Liver (tissue), 3 donors: ENCODE measurements around the gene NDUFA11.

Source experiments
- FOXA1 ChIP-seq: IDR thresholded peaks from 2 replicates; pipeline ENCODE4 v1.6.1; 2016; ENCODE audit warnings: antibody characterized with exemption
- GABPA ChIP-seq, 2 donors: IDR thresholded peaks in 1 of 2; conservative IDR thresholded peaks in 1 of 2; 2 replicates each; pipeline ENCODE4 v1.6.1; 2016; ENCODE audit warnings: antibody characterized with exemption in 2 of 2, mild to moderate bottlenecking in 1 of 2, moderate library complexity in 1 of 2
- JUND ChIP-seq, 2 donors: IDR thresholded peaks; 2 replicates each; pipeline ENCODE4 v1.6.1; 2016; ENCODE audit warnings: antibody characterized with exemption in 2 of 2
- RAD21 ChIP-seq, 2 donors: IDR thresholded peaks; 2 replicates each; pipeline ENCODE4 v1.6.1; 2016; ENCODE audit warnings: antibody characterized with exemption in 2 of 2, mild to moderate bottlenecking in 2 of 2
- SP1 ChIP-seq: IDR thresholded peaks from 2 replicates; pipeline ENCODE4 v1.6.1; 2018; ENCODE audit warnings: antibody characterized with exemption, mild to moderate bottlenecking
- TAF1 ChIP-seq: conservative IDR thresholded peaks from 2 replicates; pipeline ENCODE4 v1.6.1; 2016; ENCODE audit warnings: antibody characterized with exemption, mild to moderate bottlenecking
- TF ChIP-seq, protein P1 (sequence below): fragments of 150-350 bp; IDR thresholded peaks from 2 replicates; pipeline ENCODE4 v1.5.1; 2017; ENCODE audit warnings: improper control_type of control experiment, low read depth, low read length; ENCODE audit not compliant: missing input control
- TF ChIP-seq, protein P2 (sequence below): IDR thresholded peaks from 2 replicates; pipeline ENCODE4 v1.6.1; 2016; ENCODE audit warnings: antibody characterized with exemption, mild to moderate bottlenecking
- TF ChIP-seq, protein P3 (sequence below): IDR thresholded peaks from 2 replicates; pipeline ENCODE4 v1.6.1; 2016; ENCODE audit warnings: antibody characterized with exemption
- TF ChIP-seq, protein P4 (sequence below): IDR thresholded peaks from 2 replicates; pipeline ENCODE4 v1.6.1; 2016; ENCODE audit warnings: antibody characterized with exemption
- TF ChIP-seq, protein P5 (sequence below): IDR thresholded peaks from 2 replicates; pipeline ENCODE4 v1.6.1; 2016; ENCODE audit warnings: antibody characterized with exemption
- donor health status: healthy.
- donor health status: healthy.

DNA sequence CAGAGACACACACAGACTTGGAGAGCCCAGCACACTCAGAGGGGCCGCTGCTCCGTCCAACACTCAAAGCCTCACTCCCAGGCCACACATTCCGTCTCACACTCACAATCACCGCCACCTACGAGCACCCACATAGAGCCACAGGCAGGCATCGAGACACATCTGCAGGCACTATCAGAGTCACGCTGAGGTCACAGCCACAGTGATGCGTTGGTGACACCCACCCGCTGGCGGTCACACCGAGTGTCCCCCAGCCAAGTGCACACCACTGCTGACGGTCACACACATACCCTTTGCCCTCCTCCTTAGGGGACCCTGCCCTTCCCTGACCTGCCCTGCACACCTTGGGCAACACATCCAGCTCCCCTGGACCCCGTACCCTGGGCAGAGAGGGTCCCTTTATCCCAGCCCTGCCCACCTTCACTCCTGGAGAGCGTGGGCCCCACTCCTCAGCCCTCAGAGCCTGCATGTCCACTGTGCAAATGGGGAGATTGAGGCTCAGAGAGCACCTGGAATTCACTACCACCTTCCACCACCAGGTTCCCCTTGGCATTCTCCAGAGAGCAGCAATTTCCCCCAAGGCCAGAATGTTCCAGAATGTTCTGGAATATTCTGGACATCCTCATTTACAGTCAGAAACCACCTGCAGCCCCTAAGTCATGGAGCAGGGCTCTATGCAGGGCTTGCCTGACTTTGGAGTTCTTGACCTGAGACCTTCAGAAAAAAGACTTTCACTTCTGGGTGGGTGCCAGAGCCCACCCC, 38.7 kb downstream of the NDUFA11 start:
- TF ChIP-seq, protein P1, sequence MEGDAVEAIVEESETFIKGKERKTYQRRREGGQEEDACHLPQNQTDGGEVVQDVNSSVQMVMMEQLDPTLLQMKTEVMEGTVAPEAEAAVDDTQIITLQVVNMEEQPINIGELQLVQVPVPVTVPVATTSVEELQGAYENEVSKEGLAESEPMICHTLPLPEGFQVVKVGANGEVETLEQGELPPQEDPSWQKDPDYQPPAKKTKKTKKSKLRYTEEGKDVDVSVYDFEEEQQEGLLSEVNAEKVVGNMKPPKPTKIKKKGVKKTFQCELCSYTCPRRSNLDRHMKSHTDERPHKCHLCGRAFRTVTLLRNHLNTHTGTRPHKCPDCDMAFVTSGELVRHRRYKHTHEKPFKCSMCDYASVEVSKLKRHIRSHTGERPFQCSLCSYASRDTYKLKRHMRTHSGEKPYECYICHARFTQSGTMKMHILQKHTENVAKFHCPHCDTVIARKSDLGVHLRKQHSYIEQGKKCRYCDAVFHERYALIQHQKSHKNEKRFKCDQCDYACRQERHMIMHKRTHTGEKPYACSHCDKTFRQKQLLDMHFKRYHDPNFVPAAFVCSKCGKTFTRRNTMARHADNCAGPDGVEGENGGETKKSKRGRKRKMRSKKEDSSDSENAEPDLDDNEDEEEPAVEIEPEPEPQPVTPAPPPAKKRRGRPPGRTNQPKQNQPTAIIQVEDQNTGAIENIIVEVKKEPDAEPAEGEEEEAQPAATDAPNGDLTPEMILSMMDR: no peak
- TF ChIP-seq JUND (IDR thresholded peaks at IDR 0.05) (no peak), GABPA (IDR thresholded peaks at IDR 0.05 in 1 of 2, conservative IDR thresholded peaks at IDR 0.05 in 1 of 2) (no peak), TAF1 (no peak), FOXA1 (no peak), SP1 (no peak), RAD21 (IDR thresholded peaks at IDR 0.05) (no peak)
- TF ChIP-seq, protein P2, sequence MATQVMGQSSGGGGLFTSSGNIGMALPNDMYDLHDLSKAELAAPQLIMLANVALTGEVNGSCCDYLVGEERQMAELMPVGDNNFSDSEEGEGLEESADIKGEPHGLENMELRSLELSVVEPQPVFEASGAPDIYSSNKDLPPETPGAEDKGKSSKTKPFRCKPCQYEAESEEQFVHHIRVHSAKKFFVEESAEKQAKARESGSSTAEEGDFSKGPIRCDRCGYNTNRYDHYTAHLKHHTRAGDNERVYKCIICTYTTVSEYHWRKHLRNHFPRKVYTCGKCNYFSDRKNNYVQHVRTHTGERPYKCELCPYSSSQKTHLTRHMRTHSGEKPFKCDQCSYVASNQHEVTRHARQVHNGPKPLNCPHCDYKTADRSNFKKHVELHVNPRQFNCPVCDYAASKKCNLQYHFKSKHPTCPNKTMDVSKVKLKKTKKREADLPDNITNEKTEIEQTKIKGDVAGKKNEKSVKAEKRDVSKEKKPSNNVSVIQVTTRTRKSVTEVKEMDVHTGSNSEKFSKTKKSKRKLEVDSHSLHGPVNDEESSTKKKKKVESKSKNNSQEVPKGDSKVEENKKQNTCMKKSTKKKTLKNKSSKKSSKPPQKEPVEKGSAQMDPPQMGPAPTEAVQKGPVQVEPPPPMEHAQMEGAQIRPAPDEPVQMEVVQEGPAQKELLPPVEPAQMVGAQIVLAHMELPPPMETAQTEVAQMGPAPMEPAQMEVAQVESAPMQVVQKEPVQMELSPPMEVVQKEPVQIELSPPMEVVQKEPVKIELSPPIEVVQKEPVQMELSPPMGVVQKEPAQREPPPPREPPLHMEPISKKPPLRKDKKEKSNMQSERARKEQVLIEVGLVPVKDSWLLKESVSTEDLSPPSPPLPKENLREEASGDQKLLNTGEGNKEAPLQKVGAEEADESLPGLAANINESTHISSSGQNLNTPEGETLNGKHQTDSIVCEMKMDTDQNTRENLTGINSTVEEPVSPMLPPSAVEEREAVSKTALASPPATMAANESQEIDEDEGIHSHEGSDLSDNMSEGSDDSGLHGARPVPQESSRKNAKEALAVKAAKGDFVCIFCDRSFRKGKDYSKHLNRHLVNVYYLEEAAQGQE: no peak
- TF ChIP-seq, protein P3, sequence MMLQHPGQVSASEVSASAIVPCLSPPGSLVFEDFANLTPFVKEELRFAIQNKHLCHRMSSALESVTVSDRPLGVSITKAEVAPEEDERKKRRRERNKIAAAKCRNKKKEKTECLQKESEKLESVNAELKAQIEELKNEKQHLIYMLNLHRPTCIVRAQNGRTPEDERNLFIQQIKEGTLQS: no peak
- TF ChIP-seq, protein P4, sequence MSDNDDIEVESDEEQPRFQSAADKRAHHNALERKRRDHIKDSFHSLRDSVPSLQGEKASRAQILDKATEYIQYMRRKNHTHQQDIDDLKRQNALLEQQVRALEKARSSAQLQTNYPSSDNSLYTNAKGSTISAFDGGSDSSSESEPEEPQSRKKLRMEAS: no peak
- TF ChIP-seq, protein P5, sequence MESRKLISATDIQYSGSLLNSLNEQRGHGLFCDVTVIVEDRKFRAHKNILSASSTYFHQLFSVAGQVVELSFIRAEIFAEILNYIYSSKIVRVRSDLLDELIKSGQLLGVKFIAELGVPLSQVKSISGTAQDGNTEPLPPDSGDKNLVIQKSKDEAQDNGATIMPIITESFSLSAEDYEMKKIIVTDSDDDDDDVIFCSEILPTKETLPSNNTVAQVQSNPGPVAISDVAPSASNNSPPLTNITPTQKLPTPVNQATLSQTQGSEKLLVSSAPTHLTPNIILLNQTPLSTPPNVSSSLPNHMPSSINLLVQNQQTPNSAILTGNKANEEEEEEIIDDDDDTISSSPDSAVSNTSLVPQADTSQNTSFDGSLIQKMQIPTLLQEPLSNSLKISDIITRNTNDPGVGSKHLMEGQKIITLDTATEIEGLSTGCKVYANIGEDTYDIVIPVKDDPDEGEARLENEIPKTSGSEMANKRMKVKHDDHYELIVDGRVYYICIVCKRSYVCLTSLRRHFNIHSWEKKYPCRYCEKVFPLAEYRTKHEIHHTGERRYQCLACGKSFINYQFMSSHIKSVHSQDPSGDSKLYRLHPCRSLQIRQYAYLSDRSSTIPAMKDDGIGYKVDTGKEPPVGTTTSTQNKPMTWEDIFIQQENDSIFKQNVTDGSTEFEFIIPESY: no peak
